AG08396 (cell line): ENCODE data around the gene HHIPL1.
"Not testable (repeated sequence)": the region's sequence is repeated elsewhere in the genome, so short reads cannot be mapped to it uniquely, and the experiment has no call there.

ENCODE experiments used
- DNase-seq: peaks from one replicate; pipeline ENCODE4 v3.0.0; 2012; ENCODE audit warnings: low spot score, mixed read lengths

The HHIPL1 gene

GRCh38 chr14:99660794-99661193 lies 15.9 kb downstream of the HHIPL1 start:
- no peak for DNase-seq

- DNase-seq, result not testable (repeated sequence)
Measured at GRCh38 chr14:99661206-99661605, 16.3 kb downstream of the HHIPL1 start.

GRCh38 chr14:99662846-99663245 lies 17.9 kb downstream of the HHIPL1 start:
- DNase-seq, result no peak

GRCh38 chr14:99663386-99664057 lies 18.6 kb downstream of the HHIPL1 start:
- no peak for DNase-seq

- no peak for DNase-seq
Measured at GRCh38 chr14:99664058-99664936, 19.4 kb downstream of the HHIPL1 start.

GRCh38 chr14:99664937-99665273 lies 20.0 kb downstream of the HHIPL1 start:
- DNase-seq, result no peak

- DNase-seq, result no peak
Measured at GRCh38 chr14:99666533-99666932, 21.6 kb downstream of the HHIPL1 start.

GRCh38 chr14:99667045-99667444 lies 22.1 kb downstream of the HHIPL1 start:
- no peak for DNase-seq

- no peak for DNase-seq
Measured at GRCh38 chr14:99667821-99668220, 22.9 kb downstream of the HHIPL1 start.

- DNase-seq, result no peak
Measured at GRCh38 chr14:99668307-99669295, 23.7 kb downstream of the HHIPL1 start.

- DNase-seq, result no peak
Measured at GRCh38 chr14:99670361-99671234, 25.7 kb downstream of the HHIPL1 start.

GRCh38 chr14:99671235-99672224 lies 26.6 kb downstream of the HHIPL1 start:
- DNase-seq, result no peak

GRCh38 chr14:99672506-99673304 lies 27.8 kb downstream of the HHIPL1 start:
- DNase-seq, result no peak

GRCh38 chr14:99673305-99674063 lies 28.6 kb downstream of the HHIPL1 start:
- no peak for DNase-seq

GRCh38 chr14:99674064-99674650 lies 29.2 kb downstream of the HHIPL1 start:
- no peak for DNase-seq

- no peak for DNase-seq
Measured at GRCh38 chr14:99674776-99675381, 29.9 kb downstream of the HHIPL1 start.

- no peak for DNase-seq
Measured at GRCh38 chr14:99675382-99675835, 30.5 kb downstream of the HHIPL1 start.
